ENCODE measurements around the gene CRYAB. TPM values are rescaled to one million over a fixed set of nuclear protein-coding genes. Genes with fewer than 3 reads are reported as not detected.
"Not testable (repeated sequence)": the region's sequence is repeated elsewhere in the genome, so short reads cannot be mapped to it uniquely, and the experiment has no call there.

Gene CRYAB
- total RNA-seq, 1 experiment from 2014 or later, result 70.6 TPM

DNA sequence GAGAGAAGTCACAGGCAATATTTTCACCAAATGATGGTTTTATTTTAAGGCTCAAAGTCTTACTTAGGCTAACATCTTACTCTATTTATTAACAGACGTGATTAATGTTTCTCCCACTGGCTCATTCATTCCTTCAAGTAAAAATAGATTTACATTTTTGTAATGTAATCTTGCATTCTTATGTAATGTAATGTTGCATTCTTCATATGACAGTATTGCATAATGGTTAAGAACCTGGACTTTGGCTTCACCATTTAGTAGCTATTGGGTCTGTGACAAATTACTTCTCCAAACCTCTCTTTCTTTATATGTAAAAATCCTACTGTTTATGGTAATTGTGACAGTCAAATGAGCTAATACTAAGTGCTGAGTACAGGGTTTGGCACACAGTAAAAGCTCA is 22.3 kb upstream of the CRYAB start:
- DNase-seq (ENCODE audit: low read depth), result no peak

DNA sequence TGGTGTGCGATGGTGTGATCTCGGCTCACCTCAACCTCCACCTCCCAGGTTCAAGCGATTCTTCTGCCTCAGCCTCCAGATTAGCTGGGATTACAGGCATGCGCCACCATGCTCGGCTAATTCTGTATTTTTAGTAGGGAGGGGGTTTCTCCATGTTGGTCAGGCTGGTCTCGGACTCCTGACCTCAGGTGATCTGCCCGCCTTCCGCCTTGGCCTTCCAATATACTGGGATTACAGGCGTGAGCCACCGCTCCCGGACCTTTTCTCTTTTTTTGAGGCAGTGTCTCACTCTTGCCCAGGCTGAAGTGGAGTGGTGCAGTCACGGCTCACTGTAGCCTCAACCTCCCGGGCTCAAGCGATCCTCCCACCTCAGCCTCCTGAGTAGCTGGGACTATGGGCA is 21.6 kb upstream of the CRYAB start:
- DNase-seq (ENCODE audit: low read depth), result not testable (repeated sequence)

DNA sequence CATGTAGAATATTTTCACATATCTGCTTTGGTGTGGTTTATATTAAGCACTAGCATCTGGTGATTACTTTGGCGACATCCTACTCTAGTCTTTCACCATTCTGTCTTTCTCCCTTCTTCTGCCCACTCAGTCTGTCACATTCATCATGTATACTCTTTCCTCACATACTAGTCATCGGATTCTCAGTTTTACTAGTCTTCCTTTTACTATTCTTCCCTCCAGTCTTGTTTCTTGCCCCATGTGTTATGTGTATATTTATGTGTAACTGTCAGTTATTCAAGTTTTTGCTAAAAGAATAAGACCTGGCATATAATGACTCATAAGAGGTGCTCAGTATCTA is 21.0 kb upstream of the CRYAB start:
- no peak for DNase-seq (ENCODE audit: low read depth)

- no peak for DNase-seq (ENCODE audit: low read depth)
Observed at GRCh38 chr11:111930472-111930871, 18.9 kb upstream of the CRYAB start.

- peak; percentile 94 for DNase-seq (ENCODE audit: low read depth)
Observed at GRCh38 chr11:111926505-111927391, 15.2 kb upstream of the CRYAB start.

- no peak for DNase-seq (ENCODE audit: low read depth)
Observed at GRCh38 chr11:111925953-111926352, 14.4 kb upstream of the CRYAB start.

DNA sequence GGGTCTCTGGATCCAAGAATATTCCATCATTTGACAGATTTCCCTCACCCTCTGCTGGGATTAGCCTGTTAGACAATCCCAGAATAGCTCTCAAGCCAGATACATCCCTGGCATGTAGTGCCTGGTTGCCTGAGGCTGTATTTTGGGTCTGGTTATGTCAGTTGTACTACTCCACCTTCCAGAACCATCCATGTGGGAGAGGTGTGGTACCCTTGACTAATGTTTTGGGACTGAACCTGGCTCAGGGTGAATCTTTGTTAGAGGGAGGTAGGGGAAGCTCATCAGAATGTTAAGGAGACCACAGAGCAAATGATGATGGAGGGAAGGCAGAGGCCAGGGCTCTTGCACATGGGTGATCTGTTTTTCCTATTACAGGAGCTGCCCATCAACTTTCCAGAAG is 12.4 kb upstream of the CRYAB start:
- DNase-seq (ENCODE audit: low read depth), result no peak

GRCh38 chr11:111923351-111923788 is 11.8 kb upstream of the CRYAB start:
- DNase-seq (ENCODE audit: low read depth), result no peak

- DNase-seq (ENCODE audit: low read depth), result peak; percentile 82
Observed at GRCh38 chr11:111922803-111923202, 11.2 kb upstream of the CRYAB start.

GRCh38 chr11:111921541-111922230 is 10.1 kb upstream of the CRYAB start:
- DNase-seq (ENCODE audit: low read depth), result no peak

DNA sequence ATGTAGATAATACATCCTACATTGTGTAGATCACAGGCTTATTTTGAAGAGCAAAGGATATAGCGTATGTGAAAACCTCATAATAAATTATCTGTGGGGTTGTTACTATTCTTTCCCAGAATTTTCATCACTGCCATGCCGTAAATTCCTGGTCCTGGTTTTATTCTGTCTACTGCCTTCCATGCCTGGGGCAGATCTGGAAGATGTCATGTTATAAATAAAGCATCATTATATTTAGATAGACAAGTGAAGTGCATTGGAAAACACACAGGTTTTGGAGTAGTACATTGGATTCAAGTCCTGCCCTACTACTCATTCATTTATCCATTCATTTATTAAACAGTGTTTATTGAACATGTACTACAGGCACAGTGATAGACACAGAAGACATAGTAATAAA is 9.3 kb upstream of the CRYAB start:
- no peak for DNase-seq (ENCODE audit: low read depth)

GRCh38 chr11:111918390-111919256 is 7.1 kb upstream of the CRYAB start, which contains the start of gene C11orf52:
TSS of gene C11orf52 (plus strand) at chr11:111918913. CDS start at chr11:111918973, 60 bp downstream.
- peak; percentile 92 for DNase-seq (ENCODE audit: low read depth)

DNA sequence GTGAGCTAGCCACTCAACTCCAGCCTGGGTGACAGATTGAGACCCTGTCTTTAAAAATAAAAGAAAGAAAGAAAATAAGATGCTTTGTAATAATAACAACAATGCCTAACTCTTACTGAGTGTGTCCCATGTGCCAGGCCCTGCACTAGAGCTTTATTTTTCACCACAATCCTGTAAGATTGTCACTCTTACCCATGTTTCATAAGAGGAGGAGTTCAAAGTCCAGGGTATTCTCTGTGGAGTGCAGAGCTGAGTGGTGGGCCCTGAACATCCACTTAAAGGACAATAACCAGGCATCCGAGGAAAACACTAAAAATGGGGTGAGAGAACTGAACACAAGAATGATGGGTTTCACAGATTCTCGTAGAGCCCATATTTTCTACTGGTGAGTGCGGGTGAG is 6.2 kb upstream of the CRYAB start:
- DNase-seq (ENCODE audit: low read depth), result no peak

GRCh38 chr11:111917312-111917711 is 5.7 kb upstream of the CRYAB start:
- DNase-seq (ENCODE audit: low read depth), result no peak

DNA sequence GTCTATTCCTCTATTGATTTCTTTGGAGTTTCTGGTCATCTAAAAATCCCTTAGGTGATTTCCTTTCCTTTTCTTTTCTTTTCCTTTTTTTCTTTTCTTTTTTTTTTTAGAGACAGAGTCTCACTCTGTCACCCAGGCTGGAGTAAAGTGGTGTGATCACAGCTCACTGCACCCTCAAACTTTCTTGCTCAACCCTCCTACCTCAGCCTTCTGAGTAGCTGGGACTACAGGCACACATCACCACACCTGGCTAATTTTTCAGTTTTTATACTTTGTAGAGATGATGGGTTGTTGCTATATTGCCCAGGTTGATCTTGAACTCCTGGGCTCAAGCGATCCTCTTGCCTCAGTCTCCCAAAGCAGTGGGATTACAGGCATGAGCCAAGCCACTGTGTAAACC is 5.2 kb upstream of the CRYAB start:
- DNase-seq (ENCODE audit: low read depth), result no peak

- DNase-seq (ENCODE audit: low read depth), result peak; percentile 78
Observed at GRCh38 chr11:111913997-111914396, 2.4 kb upstream of the CRYAB start.

- DNase-seq (ENCODE audit: low read depth), result peak; percentile 34
Observed at GRCh38 chr11:111913031-111913861, 1.7 kb upstream of the CRYAB start.

DNA sequence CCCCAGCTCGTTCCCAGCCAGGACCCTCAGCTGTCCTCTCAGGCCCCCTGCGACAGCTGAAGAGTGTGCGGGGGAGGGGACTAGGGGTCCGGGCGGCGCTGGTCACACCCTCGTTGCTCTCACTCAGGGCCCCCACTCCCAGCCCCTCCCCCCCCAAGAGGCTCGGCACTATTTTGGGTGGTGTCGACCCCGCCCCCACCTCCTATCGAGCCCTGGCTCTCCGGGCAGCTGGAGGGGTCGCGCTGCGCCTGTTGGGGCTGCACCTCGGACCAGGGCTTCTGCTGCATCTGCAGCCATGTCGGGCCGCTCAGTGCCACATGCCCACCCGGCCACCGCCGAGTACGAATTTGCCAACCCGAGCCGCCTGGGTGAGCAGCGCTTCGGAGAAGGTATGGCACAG is 965 bp upstream of the CRYAB start, which contains the start of gene HSPB2:
TSS of gene HSPB2 (plus strand) at position 200 of the 400 bp plus-strand sequence. CDS start at position 296, 96 bp downstream.
- no peak for DNase-seq (ENCODE audit: low read depth)

GRCh38 chr11:111910676-111911562 is 651 bp downstream of the CRYAB start:
- peak; percentile 26 for DNase-seq (ENCODE audit: low read depth)

- no peak for DNase-seq (ENCODE audit: low read depth)
Observed at GRCh38 chr11:111909378-111909777, 2.2 kb downstream of the CRYAB start.
